HG02678 (cell line): ENCODE measurements around the gene HOXD13.

ENCODE experiments used
- ATAC-seq: cut with Tn5 transposase; IDR thresholded peaks from one replicate; pipeline ENCODE4 v1.9.1; 2021; ENCODE audit warnings: mild to moderate bottlenecking, moderate library complexity; ENCODE audit not compliant: unreplicated experiment

The HOXD13 gene

DNA sequence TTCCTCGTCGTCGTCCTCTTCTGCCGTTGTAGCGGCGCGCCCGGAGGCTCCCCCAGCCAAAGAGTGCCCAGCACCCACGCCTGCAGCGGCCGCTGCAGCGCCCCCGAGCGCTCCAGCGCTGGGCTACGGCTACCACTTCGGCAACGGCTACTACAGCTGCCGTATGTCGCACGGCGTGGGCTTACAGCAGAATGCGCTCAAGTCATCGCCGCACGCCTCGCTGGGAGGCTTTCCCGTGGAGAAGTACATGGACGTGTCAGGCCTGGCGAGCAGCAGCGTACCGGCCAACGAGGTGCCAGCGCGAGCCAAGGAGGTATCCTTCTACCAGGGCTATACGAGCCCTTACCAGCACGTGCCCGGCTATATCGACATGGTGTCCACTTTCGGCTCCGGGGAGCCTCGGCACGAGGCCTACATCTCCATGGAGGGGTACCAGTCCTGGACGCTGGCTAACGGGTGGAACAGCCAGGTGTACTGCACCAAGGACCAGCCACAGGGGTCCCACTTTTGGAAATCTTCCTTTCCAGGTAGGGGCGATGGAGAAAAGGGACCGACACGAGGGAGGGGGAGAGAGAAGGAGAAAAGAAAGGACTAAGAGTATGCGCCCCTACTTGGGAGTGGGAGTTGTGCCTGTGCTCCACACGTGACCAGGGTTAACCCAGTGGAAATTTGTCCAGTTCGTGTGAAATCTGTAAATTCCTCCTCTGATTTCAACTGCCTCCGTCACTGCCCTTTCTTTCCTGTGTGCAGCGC lies 800 bp downstream of the HOXD13 start:
- ATAC-seq: no peak

GRCh38 chr2:176093898-176094249 lies 1.4 kb downstream of the HOXD13 start:
- ATAC-seq: no peak

DNA sequence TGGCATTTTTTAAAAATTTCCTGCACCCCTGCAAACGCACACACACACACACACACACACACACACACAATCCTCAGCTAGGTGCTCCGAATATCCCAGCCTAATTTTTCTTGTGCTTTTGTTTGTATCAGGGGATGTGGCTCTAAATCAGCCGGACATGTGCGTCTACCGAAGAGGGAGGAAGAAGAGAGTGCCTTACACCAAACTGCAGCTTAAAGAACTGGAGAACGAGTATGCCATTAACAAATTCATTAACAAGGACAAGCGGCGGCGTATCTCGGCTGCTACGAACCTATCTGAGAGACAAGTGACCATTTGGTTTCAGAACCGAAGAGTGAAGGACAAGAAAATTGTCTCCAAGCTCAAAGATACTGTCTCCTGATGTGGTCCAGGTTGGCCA lies 1.8 kb downstream of the HOXD13 start:
- no peak for ATAC-seq

DNA sequence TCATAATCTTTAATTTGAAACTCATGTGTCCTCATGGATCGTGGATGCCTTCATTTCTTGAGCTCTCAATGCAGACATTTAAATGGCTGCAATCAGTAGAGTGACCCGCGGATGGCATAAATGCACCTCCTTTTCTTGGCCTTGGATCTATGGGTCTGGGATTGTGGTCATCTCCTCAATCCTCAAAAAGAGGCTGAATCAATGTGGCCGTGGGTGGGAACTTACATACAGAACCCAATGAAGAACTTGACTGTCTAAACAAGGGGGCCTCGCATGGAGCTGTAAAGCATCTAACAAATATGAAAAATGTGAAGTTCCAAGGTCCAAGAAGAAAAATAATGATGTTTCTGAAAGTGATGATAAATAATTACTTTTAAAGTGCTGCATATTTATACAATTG lies 2.9 kb downstream of the HOXD13 start:
- ATAC-seq: no peak

DNA sequence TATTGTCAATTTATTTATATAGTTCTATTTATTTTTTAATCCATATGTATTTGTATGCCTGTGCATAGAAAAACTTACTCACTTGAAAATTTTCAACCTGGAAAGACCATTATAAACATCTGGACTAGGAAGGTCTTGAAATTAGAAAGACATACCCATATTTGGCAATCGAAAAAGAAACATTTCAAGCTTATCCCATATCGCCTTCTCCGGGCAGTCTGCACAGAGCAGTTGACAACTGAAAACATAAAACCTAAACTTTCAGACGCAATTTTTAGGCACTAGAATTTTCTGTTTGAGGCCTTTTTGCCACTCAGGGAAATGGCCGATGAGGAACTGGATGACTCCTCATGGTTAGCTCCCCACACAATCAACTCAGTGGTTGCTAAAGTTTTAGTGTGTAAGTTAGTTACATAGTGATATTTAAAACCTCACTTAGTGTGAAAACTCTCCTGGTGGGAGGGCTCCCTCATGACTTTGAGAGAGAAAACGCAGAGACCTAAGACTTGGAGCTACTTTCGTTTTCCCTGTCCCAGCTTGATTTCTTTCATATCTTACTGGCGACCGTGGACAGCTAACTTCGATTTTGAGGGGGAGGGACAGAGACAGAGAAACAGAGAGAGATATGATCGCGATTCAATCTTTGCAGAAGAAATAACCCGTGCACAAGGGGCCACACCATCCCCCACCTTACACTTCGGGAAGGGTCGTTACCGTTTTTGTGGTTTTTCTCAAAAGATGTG lies 3.9 kb downstream of the HOXD13 start:
- ATAC-seq: no peak

DNA sequence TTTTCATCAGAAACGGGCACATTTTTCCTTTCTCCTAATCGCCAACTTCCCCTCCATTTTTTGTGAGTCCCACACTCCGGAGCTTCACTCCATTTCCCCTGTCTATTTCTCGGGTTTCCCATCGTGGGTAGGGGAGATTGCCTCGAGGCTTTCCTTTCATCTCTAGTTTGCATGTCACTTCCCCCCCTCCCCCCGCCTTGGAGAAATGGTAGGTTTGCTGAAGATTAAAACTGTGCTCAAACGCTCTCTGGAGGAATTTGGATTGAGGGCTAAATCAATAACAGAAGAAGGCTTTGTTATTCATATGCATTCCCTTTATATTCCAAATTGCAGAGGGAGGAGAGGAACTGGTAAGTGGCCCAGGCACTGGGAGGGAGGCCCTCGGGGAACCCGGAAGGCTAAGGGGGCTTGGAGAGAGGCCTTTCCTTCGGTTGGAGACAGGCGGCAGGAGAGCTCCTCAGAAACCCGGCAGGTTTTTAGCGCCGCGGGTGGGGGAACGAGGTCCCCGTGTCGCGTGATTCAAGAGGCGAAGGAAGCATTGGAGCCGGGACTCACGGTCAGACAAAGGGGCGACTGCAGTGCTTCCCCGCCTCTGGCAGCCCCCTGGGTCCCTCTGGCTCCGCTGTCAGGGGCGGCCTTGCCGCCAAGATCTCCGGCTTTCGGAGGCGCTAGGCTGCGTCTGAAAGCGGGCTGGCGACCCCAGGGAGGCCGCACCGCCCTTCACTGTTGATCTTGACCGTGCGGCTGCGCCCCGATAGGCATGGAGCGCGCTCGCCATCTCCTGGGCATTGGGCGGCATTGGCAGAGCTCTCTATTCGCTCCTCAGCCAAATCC lies 4.7 kb downstream of the HOXD13 start:
- peak; percentile 89 for ATAC-seq

DNA sequence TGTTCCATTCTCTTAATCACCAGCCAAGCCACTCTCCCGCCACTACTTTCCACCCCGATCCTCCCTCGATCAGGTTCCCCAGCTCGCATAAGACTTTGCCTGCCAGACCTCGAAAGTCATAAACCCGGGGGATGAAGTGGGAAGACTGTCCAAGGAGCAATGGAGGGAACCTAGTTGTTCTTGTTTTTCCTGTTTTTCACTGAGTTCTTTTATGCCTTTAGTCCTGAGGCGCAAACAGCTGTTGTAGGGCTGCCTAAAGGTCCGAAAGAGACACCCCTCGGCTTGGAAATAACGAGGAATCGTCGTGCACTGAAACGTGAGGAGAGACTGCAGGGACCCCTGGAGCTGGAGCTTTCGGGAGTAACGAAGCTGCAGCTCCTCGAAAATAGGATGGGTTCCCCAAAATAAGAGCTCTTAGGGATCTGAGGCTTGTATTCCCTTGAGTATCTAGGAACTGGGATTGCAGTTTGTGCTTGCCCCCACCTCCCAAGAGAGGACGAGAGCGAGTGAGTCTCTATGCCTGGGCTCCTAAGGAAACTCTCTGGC lies 5.4 kb downstream of the HOXD13 start:
- ATAC-seq: no peak

DNA sequence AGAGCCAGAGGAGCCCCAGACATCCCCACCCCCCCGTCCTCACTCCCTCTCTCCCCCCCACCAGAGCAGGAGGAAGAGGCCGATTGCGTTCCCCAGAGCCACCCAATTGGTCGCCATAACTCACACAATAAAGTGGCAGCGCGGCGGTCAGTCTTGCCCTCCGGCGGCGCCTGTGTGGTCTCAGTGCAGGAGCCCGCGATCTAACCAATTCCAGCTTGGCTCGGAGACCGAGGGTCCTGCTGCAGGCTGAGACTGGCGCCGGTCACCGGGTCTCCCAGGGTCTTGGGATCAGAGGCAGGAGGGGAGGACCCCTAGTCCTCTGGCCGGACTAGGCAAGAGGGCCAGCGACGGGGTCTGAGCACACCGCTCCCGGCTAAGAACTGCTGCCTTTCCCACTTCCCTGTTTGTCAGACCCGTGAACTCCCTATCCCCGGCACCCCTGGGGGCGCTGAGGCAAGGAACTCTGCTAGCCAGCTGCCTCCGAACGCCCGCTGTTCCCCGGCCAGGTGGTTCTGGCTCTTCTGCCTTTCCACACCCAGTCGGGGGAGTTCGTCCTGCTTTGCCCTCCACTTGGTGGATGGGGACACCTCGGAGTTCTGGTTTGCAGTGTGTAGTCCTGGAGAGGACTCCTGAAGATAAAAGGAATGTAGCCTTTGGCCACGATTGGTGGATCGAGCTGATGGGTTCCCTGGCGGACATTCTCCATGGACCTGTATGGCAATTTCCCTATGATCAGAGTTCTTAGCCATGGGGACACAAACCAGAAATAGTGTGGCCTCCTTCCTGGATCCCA lies 6.0 kb downstream of the HOXD13 start:
- no peak for ATAC-seq

DNA sequence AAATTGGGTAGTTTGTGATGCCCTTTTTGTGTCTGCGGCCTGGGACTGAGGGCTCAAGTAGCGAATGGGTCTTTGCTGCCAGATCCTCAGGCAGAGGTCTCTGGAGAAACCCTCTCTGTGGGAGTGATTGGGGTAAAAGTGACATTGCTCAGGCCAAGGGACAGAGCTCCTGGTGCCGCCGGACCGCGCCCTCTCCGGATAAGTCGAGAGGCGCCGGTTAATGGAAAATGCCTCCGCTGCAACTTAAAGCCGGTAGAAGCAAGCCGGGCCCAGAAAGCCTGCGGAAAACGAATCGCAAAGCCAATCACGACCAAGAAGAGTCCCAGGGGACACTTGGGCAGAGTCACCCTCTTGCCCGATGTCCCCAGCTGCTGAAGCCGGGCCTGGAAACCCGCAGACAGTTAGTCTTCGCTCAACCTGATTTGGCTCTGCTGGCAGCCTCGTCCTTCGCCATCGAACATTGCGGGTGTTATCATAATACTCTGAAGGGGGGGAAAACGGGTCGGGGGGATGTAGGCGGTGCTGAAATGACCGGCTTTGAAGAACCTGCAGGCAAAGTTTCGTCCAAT lies 6.7 kb downstream of the HOXD13 start:
- no peak for ATAC-seq

- ATAC-seq: no peak
These were observed 7.4 kb downstream of the HOXD13 start, which contains the start of gene HOXD12 for GRCh38 chr2:176099728-176100546. HOXD12 (plus strand) TSS chr2:176099795; CDS start chr2:176099802, 7 bp downstream.

GRCh38 chr2:176100547-176101140 lies 8.1 kb downstream of the HOXD13 start:
- no peak for ATAC-seq

GRCh38 chr2:176101216-176101830 lies 8.8 kb downstream of the HOXD13 start:
- no peak for ATAC-seq

- no peak for ATAC-seq
These were observed 9.3 kb downstream of the HOXD13 start for GRCh38 chr2:176101842-176102241.

DNA sequence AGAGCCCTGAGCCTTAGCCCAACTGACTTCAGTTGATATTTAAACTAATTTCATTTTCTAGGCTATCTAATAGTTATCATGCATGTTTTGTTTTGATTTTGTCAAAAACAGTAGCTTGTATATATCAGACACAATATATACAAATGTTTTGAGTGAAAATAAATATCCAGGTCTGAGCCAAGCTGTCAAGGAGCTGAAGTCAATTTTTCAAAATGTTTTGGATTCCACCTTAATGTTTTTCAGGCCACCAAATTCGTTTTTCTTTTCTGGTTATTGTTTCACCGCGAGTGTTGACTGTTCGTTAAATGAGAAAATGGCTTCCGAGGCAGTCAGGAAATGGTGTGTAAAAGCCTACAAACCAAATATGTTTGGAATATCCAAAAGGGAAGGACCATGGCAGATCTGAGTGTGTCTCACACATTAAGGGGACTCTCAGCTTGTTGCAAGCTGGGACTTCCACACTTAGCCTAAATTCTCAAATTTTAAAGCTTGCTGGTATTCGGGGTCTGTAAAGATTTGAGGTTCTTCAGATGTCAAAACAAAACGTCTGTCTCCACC lies 9.9 kb downstream of the HOXD13 start:
- no peak for ATAC-seq

GRCh38 chr2:176103194-176103593 lies 10.7 kb downstream of the HOXD13 start:
- no peak for ATAC-seq

DNA sequence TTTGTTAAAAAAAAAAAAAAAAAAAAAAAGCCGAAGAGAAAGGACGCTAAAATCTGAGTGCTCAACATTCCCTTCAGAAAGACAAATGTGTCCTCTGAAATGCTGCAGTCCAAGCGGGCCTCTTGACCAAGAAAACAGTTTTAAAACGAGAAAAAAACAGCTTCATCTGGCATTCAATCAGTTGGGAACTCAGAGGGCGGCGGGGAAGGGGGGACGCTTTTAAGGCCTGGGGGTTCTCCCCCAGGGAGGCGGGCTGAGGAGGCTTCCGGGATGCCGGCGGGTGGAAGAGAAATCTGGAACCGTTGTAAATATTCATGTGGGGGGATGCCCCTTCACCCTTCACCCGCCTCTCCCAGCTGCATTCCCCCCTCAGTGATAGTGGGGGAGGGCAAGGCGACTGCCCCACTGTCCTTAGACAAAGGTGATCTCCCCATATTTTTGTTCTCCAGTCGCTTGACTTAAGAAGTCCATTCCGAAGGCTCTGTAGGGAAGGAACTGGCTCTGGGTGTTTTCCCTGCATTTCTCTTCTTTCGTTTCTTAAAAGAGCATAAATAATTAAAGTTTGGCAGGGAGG lies 11.3 kb downstream of the HOXD13 start:
- no peak for ATAC-seq

DNA sequence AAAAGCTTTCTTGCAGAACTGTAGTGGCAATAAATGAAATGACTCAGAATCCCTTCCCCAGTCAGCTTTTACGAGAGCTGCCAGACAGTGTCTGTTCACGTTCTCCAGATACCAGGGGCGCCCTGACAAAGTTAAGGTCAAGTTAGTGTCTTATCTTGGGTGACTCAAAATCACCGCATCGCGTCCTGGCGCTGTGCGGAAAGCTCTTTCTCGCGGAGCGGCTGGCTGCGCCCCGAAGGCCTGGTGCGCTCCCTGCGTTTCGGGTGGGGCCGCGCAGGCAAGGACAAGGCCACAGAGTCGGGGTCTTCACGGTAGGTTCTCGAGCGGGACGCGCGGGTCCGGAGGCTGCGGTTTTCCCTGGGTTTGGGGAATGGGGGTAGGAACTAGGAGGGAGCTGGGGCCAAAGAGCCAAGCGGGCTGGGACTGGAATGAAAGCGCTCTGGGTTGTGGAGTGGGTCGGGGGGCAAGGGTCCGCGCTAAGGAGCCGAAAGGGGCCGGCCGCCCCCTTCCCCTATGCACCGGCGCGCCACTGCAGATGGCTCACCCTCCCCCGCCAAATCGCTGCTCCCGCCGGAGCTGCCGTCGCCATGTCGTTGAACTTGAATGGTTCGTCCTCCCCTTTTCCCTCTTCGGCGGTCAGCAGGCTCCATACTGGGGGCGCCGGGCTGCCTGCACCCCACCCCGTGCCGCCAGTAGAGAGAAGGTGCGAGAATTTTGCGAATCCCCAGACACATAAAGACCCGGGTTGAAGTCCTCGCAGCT lies 12.0 kb downstream of the HOXD13 start:
- ATAC-seq: no peak
